Measurements from ENCODE around the gene ARHGEF19. TPM values are rescaled to one million over a fixed set of nuclear protein-coding genes. Genes with fewer than 3 reads are reported as not detected.

The ARHGEF19 gene
- total RNA-seq, 3 donors from 2014 or later (not counting 1 experiment from before 2014, with no cell fraction given): 14.6 to 18.9 (median 15.8) TPM

DNA sequence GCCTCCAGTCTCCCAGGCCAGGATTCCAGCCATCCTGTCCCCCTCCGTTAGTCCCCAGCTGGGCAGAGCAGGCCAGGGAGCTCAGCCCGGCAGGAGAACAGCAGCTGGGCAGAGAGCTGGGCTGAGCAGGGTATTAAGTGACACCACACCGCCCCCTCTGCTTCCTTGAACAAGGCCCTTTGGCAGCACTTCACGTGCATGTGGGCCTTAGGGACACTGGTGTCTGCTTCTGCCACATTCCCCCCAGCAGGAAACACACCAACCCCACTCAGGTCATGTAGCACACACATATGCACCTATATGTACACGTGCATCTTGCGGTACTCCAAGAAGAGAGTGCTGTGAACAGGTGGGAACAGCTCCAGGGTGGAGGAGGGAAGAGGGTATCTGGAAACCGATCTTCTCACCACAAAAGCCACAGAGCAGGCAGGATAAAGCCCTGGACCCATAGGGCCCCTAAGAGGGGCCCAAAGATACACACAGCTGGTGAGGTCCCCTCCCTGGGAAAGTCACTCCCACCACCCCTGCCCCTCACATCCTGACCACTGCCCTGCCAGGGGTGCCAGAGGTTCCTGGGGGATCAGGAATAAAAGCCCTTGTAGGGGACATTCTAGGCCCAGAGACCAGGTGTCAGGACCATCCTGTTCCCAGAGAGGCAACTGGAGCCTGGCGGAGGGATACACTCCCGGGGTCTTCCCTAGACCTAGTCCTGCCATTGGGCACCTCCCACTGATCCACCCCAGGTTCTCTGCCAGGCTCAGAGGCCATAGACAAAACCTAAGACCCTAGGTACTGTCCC lies 61.1 kb downstream of the ARHGEF19 start:
- Histone ChIP-seq H3K9me3 (ENCODE audit: control insufficient read depth, insufficient read depth, low read length) (no peaks in the 10 kb centered on the region), H3K4me1 (ENCODE audit: control insufficient read depth, insufficient read depth, low read length) (peaks cover 51% of the 10 kb centered on the region), H3K4me3 (ENCODE audit: low read length) (no peak overlapping the region), H3K27me3 (ENCODE audit: control insufficient read depth, insufficient read depth, low read length) (peaks cover 39% of the 10 kb centered on the region), H3K36me3 (ENCODE audit: control insufficient read depth, insufficient read depth, low read length) (no peaks in the 10 kb centered on the region), H3K27ac (ENCODE audit: low read length) (no peak overlapping the region)
- Mint-ChIP-seq H3K27ac (no peak overlapping the region), H3K27me3 (ENCODE audit: low read depth in 2 of 2) (peaks cover 0 to 13% of the 10 kb centered on the region in 2 donors), H3K4me1 (peaks cover 13 to 43% of the 10 kb centered on the region in 2 donors), H3K36me3 (no peaks in the 10 kb centered on the region), H3K9me3 (no peaks in the 10 kb centered on the region), H3K4me3 (peak overlapping the region; percentile 31)
- ATAC-seq: no peak
- no peak for DNase-seq
- TF ChIP-seq, protein P1, sequence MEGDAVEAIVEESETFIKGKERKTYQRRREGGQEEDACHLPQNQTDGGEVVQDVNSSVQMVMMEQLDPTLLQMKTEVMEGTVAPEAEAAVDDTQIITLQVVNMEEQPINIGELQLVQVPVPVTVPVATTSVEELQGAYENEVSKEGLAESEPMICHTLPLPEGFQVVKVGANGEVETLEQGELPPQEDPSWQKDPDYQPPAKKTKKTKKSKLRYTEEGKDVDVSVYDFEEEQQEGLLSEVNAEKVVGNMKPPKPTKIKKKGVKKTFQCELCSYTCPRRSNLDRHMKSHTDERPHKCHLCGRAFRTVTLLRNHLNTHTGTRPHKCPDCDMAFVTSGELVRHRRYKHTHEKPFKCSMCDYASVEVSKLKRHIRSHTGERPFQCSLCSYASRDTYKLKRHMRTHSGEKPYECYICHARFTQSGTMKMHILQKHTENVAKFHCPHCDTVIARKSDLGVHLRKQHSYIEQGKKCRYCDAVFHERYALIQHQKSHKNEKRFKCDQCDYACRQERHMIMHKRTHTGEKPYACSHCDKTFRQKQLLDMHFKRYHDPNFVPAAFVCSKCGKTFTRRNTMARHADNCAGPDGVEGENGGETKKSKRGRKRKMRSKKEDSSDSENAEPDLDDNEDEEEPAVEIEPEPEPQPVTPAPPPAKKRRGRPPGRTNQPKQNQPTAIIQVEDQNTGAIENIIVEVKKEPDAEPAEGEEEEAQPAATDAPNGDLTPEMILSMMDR (IDR thresholded peaks at IDR 0.05): no peak
- 36% methylated on average over 8 of the region's 9 CpGs for WGBS (ENCODE audit: insufficient coverage)
- intact Hi-C loops (cut with micrococcal nuclease): no loop called here

DNA sequence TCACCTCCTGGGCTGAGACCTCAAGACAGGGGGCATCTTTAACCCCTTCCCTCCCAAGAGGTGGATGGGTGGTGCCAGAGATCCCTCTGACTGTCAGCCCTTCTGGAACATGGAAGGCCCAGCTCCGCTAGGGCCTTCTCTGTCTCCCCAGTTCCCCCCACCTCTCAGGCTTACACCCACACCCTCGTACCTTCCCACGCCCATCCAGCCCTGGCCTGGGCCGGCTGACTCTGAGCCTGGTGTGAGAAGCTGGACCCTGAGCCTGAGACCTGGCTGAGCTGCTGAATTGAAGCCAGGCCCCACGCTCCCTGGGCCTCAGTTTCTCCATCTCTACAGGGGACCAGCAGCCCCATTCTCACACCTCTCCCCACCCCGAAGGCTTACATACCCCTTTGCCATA lies 61.9 kb downstream of the ARHGEF19 start:
- Mint-ChIP-seq H3K36me3 (no peaks in the 10 kb centered on the region), H3K9me3 (no peaks in the 10 kb centered on the region), H3K4me3 (no peak overlapping the region), H3K4me1 (peaks cover 13 to 37% of the 10 kb centered on the region in 2 donors), H3K27ac (no peak overlapping the region), H3K27me3 (ENCODE audit: low read depth in 2 of 2) (peaks cover 0 to 13% of the 10 kb centered on the region in 2 donors)
- TF ChIP-seq, protein P1 (IDR thresholded peaks at IDR 0.05): no peak
- Histone ChIP-seq H3K4me1 (ENCODE audit: control insufficient read depth, insufficient read depth, low read length) (peaks cover 47% of the 10 kb centered on the region), H3K36me3 (ENCODE audit: control insufficient read depth, insufficient read depth, low read length) (no peaks in the 10 kb centered on the region), H3K27ac (ENCODE audit: low read length) (no peak overlapping the region), H3K4me3 (ENCODE audit: low read length) (no peak overlapping the region), H3K27me3 (ENCODE audit: control insufficient read depth, insufficient read depth, low read length) (peaks cover 38% of the 10 kb centered on the region), H3K9me3 (ENCODE audit: control insufficient read depth, insufficient read depth, low read length) (no peaks in the 10 kb centered on the region)
- 74% methylated on average over 6 of the region's 6 CpGs for WGBS (ENCODE audit: insufficient coverage)
- ATAC-seq (no peak), DNase-seq (no peak)
- intact Hi-C loops (cut with micrococcal nuclease): no loop called here

DNA sequence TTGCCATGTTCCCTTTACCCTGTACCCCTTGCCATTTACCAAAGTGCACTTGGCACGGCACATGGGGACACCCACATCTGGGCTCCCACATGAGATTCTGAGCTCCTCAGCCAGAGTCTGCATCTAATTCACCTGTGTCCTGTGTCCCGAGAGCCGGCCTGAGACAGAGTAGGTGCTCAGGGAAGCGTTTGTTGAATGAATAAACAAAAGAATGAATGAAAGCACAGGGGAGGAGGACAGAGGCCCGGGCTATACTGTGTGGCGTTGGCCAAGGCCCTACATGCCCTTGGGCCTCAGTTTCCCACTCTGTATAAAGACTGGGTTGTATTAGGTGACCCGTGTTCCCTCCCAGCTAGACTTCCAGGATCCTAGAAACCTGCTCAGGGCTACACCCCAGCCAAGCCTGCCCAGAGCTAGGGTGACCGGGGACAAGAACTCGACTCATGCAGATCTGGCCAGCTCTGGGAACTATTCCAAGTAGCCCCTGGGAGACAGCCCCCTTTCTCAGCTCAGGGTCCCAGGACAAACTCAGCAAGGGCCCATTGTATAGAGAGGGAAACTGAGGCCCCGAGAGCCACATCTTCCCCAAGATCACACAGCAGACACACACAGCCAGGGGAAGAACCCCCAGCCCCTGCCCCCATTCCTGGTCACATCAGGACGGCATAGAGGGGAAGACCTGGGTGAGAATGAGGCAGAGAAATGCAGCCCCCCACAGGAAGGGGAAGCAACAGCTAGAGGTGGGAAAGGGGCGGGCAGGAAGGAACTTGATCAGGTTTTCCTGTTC lies 62.6 kb downstream of the ARHGEF19 start:
- Mint-ChIP-seq H3K27ac (no peak overlapping the region), H3K4me1 (peaks cover 13 to 31% of the 10 kb centered on the region in 2 donors), H3K4me3 (peak overlapping the region; percentile 42), H3K36me3 (no peaks in the 10 kb centered on the region), H3K27me3 (ENCODE audit: low read depth in 2 of 2) (peaks cover 0 to 13% of the 10 kb centered on the region in 2 donors), H3K9me3 (no peaks in the 10 kb centered on the region)
- intact Hi-C loops (cut with micrococcal nuclease): no loop called here
- peaks cover 32% of the 10 kb centered on the region for H3K27me3 ChIP-seq (ENCODE audit: control insufficient read depth, insufficient read depth, low read length)
- TF ChIP-seq, protein P1 (IDR thresholded peaks at IDR 0.05): no peak
- H3K4me1 ChIP-seq (ENCODE audit: control insufficient read depth, insufficient read depth, low read length): peaks cover 41% of the 10 kb centered on the region
- H3K9me3 ChIP-seq (ENCODE audit: control insufficient read depth, insufficient read depth, low read length): no peaks in the 10 kb centered on the region
- no peak overlapping the region for H3K4me3 ChIP-seq (ENCODE audit: low read length)
- no peak overlapping the region for H3K27ac ChIP-seq (ENCODE audit: low read length)
- no peak for ATAC-seq
- H3K36me3 ChIP-seq (ENCODE audit: control insufficient read depth, insufficient read depth, low read length): no peaks in the 10 kb centered on the region
- 91% methylated on average over 9 of the region's 12 CpGs for WGBS (ENCODE audit: insufficient coverage)
- no peak for DNase-seq

Data from natural killer cell (primary cell).